Choroid plexus epithelial cell (primary cell): ENCODE results near the gene HAUS3.

Experiments used
- DNase-seq: peaks from one replicate; pipeline ENCODE4 v3.0.0-alpha.2; 2010; ENCODE audit warnings: low read depth
- H3K4me3 ChIP-seq: 2 replicates; pipeline ENCODE4 v1.5.1; 2011; ENCODE audit warnings: low read depth, mild to moderate bottlenecking, control low read depth, low read length, moderate library complexity
- TF ChIP-seq, protein P1 (sequence below): conservative IDR thresholded peaks from 2 replicates; pipeline ENCODE4 v1.5.1; 2011; ENCODE audit warnings: low read depth, mild to moderate bottlenecking, control low read depth, inconsistent platforms, low read length, moderate library complexity

The HAUS3 gene

DNA sequence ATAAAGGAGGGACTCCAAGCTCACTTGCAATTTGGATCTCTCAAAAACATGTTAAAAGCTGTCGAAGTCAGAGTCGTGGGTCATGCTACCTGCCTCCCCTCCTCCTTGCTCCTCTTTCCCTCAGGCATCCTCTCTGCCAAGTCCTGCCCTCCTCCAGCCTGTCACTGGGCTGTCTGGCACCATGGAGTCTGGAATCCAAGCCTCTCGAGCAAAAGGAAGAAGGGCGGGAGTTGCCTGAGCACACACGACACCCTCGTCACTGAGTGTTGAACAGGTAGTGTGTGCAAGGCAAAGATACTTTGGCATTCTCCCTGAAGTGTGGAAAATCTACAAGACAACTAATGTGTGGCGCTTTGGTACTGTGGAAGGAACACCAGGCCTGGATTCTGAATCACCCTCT is 62.2 kb downstream of the HAUS3 start:
- no peak for DNase-seq
- TF ChIP-seq, protein P1, sequence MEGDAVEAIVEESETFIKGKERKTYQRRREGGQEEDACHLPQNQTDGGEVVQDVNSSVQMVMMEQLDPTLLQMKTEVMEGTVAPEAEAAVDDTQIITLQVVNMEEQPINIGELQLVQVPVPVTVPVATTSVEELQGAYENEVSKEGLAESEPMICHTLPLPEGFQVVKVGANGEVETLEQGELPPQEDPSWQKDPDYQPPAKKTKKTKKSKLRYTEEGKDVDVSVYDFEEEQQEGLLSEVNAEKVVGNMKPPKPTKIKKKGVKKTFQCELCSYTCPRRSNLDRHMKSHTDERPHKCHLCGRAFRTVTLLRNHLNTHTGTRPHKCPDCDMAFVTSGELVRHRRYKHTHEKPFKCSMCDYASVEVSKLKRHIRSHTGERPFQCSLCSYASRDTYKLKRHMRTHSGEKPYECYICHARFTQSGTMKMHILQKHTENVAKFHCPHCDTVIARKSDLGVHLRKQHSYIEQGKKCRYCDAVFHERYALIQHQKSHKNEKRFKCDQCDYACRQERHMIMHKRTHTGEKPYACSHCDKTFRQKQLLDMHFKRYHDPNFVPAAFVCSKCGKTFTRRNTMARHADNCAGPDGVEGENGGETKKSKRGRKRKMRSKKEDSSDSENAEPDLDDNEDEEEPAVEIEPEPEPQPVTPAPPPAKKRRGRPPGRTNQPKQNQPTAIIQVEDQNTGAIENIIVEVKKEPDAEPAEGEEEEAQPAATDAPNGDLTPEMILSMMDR: no peak
- H3K4me3 ChIP-seq: no peak overlapping the region

- no peak for DNase-seq
- TF ChIP-seq, protein P1: no peak
- H3K4me3 ChIP-seq: no peak overlapping the region
Measured at GRCh38 chr4:2178986-2179385, 62.9 kb downstream of the HAUS3 start.
